SIG-M5 treated with dmso at 0.1 percent for 504 hours (cell line): ENCODE data around the gene MACC1.
"Not testable (repeated sequence)": the region's sequence is repeated elsewhere in the genome, so short reads cannot be mapped to it uniquely, and the experiment has no call there.

Source experiments
- DNase-seq: peaks from one replicate; lab custom pipeline; 2025; ENCODE audit not compliant: unreplicated experiment; lab: John Stamatoyannopoulos, UW

Gene MACC1

GRCh38 chr7:20133803-20134202, 83.4 kb downstream of the MACC1 start:
- no peak for DNase-seq

GRCh38 chr7:20132585-20132984, 84.6 kb downstream of the MACC1 start:
- DNase-seq, result no peak

GRCh38 chr7:20131776-20132175, 85.4 kb downstream of the MACC1 start:
- no peak for DNase-seq

GRCh38 chr7:20129920-20130319, 87.3 kb downstream of the MACC1 start:
- no peak for DNase-seq

GRCh38 chr7:20128001-20128400, 89.2 kb downstream of the MACC1 start:
- no peak for DNase-seq

- DNase-seq, result not testable (repeated sequence)
Observed at GRCh38 chr7:20126060-20126459, 91.1 kb downstream of the MACC1 start.

- DNase-seq, result not testable (repeated sequence)
Observed at GRCh38 chr7:20124087-20124486, 93.1 kb downstream of the MACC1 start.

- not testable (repeated sequence) for DNase-seq
Observed at GRCh38 chr7:20122653-20123316, 94.4 kb downstream of the MACC1 start.

- DNase-seq, result no peak
Observed at GRCh38 chr7:20122073-20122472, 95.1 kb downstream of the MACC1 start.

- no peak for DNase-seq
Observed at GRCh38 chr7:20121404-20121803, 95.8 kb downstream of the MACC1 start.

GRCh38 chr7:20120611-20121168, 96.5 kb downstream of the MACC1 start:
- DNase-seq, result not testable (repeated sequence)

GRCh38 chr7:20116869-20117268, 100.3 kb downstream of the MACC1 start:
- no peak for DNase-seq

- peak; percentile 86 for DNase-seq
Observed at GRCh38 chr7:20114468-20114867, 102.7 kb downstream of the MACC1 start.

GRCh38 chr7:20113427-20114027, 103.7 kb downstream of the MACC1 start:
- peak; percentile 60 for DNase-seq

GRCh38 chr7:20112696-20113095, 104.5 kb downstream of the MACC1 start:
- DNase-seq, result no peak

- DNase-seq, result no peak
Observed at GRCh38 chr7:20111821-20112542, 105.2 kb downstream of the MACC1 start.

- no peak for DNase-seq
Observed at GRCh38 chr7:20107582-20107981, 109.6 kb downstream of the MACC1 start.

- no peak for DNase-seq
Observed at GRCh38 chr7:20104696-20105095, 112.5 kb downstream of the MACC1 start.

- no peak for DNase-seq
Observed at GRCh38 chr7:20102982-20103381, 114.2 kb downstream of the MACC1 start.

- no peak for DNase-seq
Observed at GRCh38 chr7:20095862-20096261, 121.3 kb downstream of the MACC1 start.

- DNase-seq, result no peak
Observed at GRCh38 chr7:20095436-20095835, 121.7 kb downstream of the MACC1 start.

- no peak for DNase-seq
Observed at GRCh38 chr7:20089431-20089830, 127.8 kb downstream of the MACC1 start.
